ENCODE data around the gene ZNF324B.
"Not testable (repeated sequence)": the region's sequence is repeated elsewhere in the genome, so short reads cannot be mapped to it uniquely, and the experiment has no call there.

Gene ZNF324B

GRCh38 chr19:58456111-58456510 is 4.7 kb downstream of the ZNF324B start:
- H3K4me3 ChIP-seq (ENCODE audit: control insufficient read depth, low read depth, low read length): no peak overlapping the region
- TF ChIP-seq CTCF (conservative IDR thresholded peaks at IDR 0.05; ENCODE audit: control insufficient read depth, insufficient read depth, low read depth, low read length): no peak
- DNase-seq (ENCODE audit: low read depth): no peak

GRCh38 chr19:58460039-58460438 is 8.6 kb downstream of the ZNF324B start:
- H3K4me3 ChIP-seq (ENCODE audit: control insufficient read depth, low read depth, low read length): no peak overlapping the region
- TF ChIP-seq CTCF (conservative IDR thresholded peaks at IDR 0.05; ENCODE audit: control insufficient read depth, insufficient read depth, low read depth, low read length): no peak
- no peak for DNase-seq (ENCODE audit: low read depth)

GRCh38 chr19:58466089-58466759 is 14.8 kb downstream of the ZNF324B start:
- no peak for TF ChIP-seq CTCF (conservative IDR thresholded peaks at IDR 0.05; ENCODE audit: control insufficient read depth, insufficient read depth, low read depth, low read length)
- no peak for DNase-seq (ENCODE audit: low read depth)
- H3K4me3 ChIP-seq (ENCODE audit: control insufficient read depth, low read depth, low read length): peak overlapping the region; percentile 65

GRCh38 chr19:58466760-58467589 is 15.6 kb downstream of the ZNF324B start, which contains the start of gene ZNF324:
Gene ZNF324, plus strand, starts transcription at chr19:58467080. Its CDS starts 2,106 bp downstream, at chr19:58469186.
- H3K4me3 ChIP-seq (ENCODE audit: control insufficient read depth, low read depth, low read length): peak within 1 kb of the TSS; percentile 65
- TF ChIP-seq CTCF (conservative IDR thresholded peaks at IDR 0.05; ENCODE audit: control insufficient read depth, insufficient read depth, low read depth, low read length): no peak

GRCh38 chr19:58468216-58468839 is 16.9 kb downstream of the ZNF324B start:
- TF ChIP-seq CTCF (conservative IDR thresholded peaks at IDR 0.05; ENCODE audit: control insufficient read depth, insufficient read depth, low read depth, low read length): no peak
- DNase-seq (ENCODE audit: low read depth): no peak
- H3K4me3 ChIP-seq (ENCODE audit: control insufficient read depth, low read depth, low read length): peak overlapping the region; percentile 2

More at GRCh38 chr19:58466760-58467589, 15.6 kb downstream of the ZNF324B start, which contains the start of gene ZNF324:
- peak; percentile 93 for DNase-seq (ENCODE audit: low read depth)

GRCh38 chr19:58469241-58470013 is 18.0 kb downstream of the ZNF324B start:
- no peak overlapping the region for H3K4me3 ChIP-seq (ENCODE audit: control insufficient read depth, low read depth, low read length)
- no peak for TF ChIP-seq CTCF (conservative IDR thresholded peaks at IDR 0.05; ENCODE audit: control insufficient read depth, insufficient read depth, low read depth, low read length)
- no peak for DNase-seq (ENCODE audit: low read depth)

GRCh38 chr19:58470837-58471543 is 19.6 kb downstream of the ZNF324B start:
- DNase-seq (ENCODE audit: low read depth); H3K4me3 ChIP-seq (ENCODE audit: control insufficient read depth, low read depth, low read length): not testable (repeated sequence)

Measured in fibroblast of mammary gland (primary cell).